ENCODE results near the gene AHRR. TPM values are rescaled to one million over a fixed set of nuclear protein-coding genes. Genes with fewer than 3 reads are reported as not detected.
"Not testable (repeated sequence)": the region's sequence is repeated elsewhere in the genome, so short reads cannot be mapped to it uniquely, and the experiment has no call there.

The AHRR gene
- 11.3 TPM for total RNA-seq
- long read RNA-seq, partial matches to known transcripts = 10 of 34 reads
- long read RNA-seq, other reads (novel, unspliced or antisense) = 22 of 34 reads

DNA sequence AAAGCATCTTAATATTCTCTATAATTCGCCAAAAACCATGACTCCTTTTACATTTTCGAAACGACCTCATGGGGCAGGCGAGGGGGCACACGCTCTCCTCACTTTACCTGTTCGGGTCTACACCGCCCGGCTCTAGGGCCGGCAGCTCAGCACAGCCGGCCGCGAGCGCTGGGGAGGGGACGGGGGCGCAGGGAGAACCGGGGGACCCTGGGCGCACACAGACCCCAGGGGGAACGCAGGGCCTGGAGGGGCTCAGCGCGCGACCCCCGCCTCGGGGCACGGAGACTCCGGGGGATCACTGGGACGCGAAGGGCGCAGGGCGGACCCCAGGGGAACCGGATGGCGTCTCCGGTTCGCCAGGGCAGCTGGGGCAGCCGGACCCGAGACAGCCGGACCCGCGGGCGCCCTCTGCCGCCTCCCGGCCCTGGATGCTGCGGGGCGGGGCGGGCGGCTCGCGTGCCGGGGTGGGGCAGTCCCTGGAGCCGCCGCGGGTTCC lies at the start of gene AHRR:
AHRR (plus strand) TSS at position 485 of the 496 bp plus-strand sequence. CDS start 22,189 bp downstream, outside the sequence.
- no peaks in the 10 kb centered on the region for H3K9me3 ChIP-seq
- peaks cover 10% of the 10 kb centered on the region for H3K4me1 ChIP-seq
- DNase-seq (peak; percentile 84), ATAC-seq (peak; percentile 89)
- H3K27ac ChIP-seq = peak within 1 kb of the TSS; percentile 51
- peaks cover 11% of the 10 kb centered on the region for H3K27me3 ChIP-seq
- TF ChIP-seq CTCF (IDR thresholded peaks at IDR 0.05) = peak; percentile 55
- no peaks in the 10 kb centered on the region for H3K36me3 ChIP-seq
- intact Hi-C loops (cut with DNase I) = no loop called here
- peak within 1 kb of the TSS; percentile 62 for H3K4me3 ChIP-seq

- intact Hi-C loops (cut with DNase I); H3K4me1 ChIP-seq; ATAC-seq; DNase-seq; H3K9me3 ChIP-seq; H3K27me3 ChIP-seq: not testable (repeated sequence)
- Histone ChIP-seq H3K36me3 (peaks cover 27% of the 10 kb centered on the region), H3K27ac (peak overlapping the region; percentile 93), H3K4me3 (peak overlapping the region; percentile 87)
Observed at GRCh38 chr5:271828-272167, 49.7 kb upstream of the AHRR start.

- H3K4me3 ChIP-seq; ATAC-seq; DNase-seq; H3K4me1 ChIP-seq; H3K27ac ChIP-seq; H3K9me3 ChIP-seq; H3K27me3 ChIP-seq; intact Hi-C loops (cut with DNase I): not testable (repeated sequence)
- H3K36me3 ChIP-seq = peaks cover 33% of the 10 kb centered on the region
Observed at GRCh38 chr5:273091-273490, 48.4 kb upstream of the AHRR start.

DNA sequence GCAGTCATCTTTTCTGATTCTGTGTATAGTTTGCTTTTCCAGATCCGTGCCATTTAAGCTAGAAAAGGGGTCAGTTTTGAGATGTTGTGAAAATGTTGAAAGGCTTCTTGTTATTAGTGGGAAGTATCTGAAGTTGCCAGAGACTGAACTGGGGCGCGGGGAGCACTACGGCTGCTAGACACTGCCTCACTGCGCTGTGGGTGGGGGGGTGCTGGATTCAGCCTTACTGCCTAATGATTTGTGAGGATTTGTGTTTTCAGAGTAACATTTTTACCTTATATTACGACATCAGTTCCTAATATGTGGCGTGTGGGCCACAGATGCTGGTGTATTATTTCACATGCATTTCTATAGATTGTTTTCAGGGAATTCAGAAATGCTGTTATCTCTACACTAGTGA lies 48.0 kb upstream of the AHRR start:
- DNase-seq; intact Hi-C loops (cut with DNase I); H3K4me3 ChIP-seq; ATAC-seq; H3K4me1 ChIP-seq; H3K27ac ChIP-seq; H3K27me3 ChIP-seq; H3K9me3 ChIP-seq: not testable (repeated sequence)
- H3K36me3 ChIP-seq = peaks cover 33% of the 10 kb centered on the region

GRCh38 chr5:274346-274745 lies 47.2 kb upstream of the AHRR start:
- H3K9me3 ChIP-seq; H3K4me1 ChIP-seq; ATAC-seq; H3K4me3 ChIP-seq; intact Hi-C loops (cut with DNase I); H3K27me3 ChIP-seq; H3K27ac ChIP-seq: not testable (repeated sequence)
- peak; percentile 4 for DNase-seq
- peaks cover 33% of the 10 kb centered on the region for H3K36me3 ChIP-seq

DNA sequence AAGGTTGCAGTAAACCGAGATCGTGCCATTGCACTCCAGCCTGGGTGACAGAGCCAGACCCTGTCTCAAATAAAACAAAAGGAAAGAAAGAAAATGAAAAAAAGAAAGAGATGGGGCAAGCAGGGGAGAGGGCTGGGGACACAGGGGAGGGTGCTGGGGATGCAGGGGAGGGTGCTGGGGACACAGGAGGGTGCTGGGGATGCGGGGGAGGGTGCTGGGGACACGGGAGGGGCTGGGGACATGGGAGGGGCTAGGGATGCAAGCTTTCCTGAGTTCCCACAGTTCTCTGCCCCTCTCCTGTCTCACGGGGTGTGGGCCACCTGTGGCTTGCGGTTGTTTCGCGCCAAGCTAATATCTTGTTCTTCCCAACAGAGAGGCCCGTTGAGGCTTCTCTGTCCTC lies 42.9 kb upstream of the AHRR start:
- DNase-seq (peak; percentile 26), ATAC-seq (peak; percentile 22)
- intact Hi-C loops (cut with DNase I) = no loop called here
- H3K4me1 ChIP-seq = peaks cover 1% of the 10 kb centered on the region
- no peaks in the 10 kb centered on the region for H3K27me3 ChIP-seq
- no peak overlapping the region for H3K27ac ChIP-seq
- H3K36me3 ChIP-seq = peaks cover 33% of the 10 kb centered on the region
- TF ChIP-seq CTCF (IDR thresholded peaks at IDR 0.05) = no peak
- no peak overlapping the region for H3K4me3 ChIP-seq
- no peaks in the 10 kb centered on the region for H3K9me3 ChIP-seq

GRCh38 chr5:279051-279665 lies 42.4 kb upstream of the AHRR start:
- H3K4me1 ChIP-seq; ATAC-seq; H3K27me3 ChIP-seq; intact Hi-C loops (cut with DNase I); H3K27ac ChIP-seq; H3K9me3 ChIP-seq; H3K4me3 ChIP-seq: not testable (repeated sequence)
- peak; percentile 47 for DNase-seq
- peaks cover 28% of the 10 kb centered on the region for H3K36me3 ChIP-seq

GRCh38 chr5:285991-286557 lies 35.4 kb upstream of the AHRR start:
- no peak for TF ChIP-seq CTCF (IDR thresholded peaks at IDR 0.05)
- DNase-seq (peak; percentile 49), ATAC-seq (no peak)
- Histone ChIP-seq H3K27ac (no peak overlapping the region), H3K4me3 (no peak overlapping the region), H3K27me3 (no peaks in the 10 kb centered on the region), H3K4me1 (no peaks in the 10 kb centered on the region), H3K9me3 (no peaks in the 10 kb centered on the region), H3K36me3 (peaks cover 7% of the 10 kb centered on the region)
- intact Hi-C loops (cut with DNase I) = no loop called here

DNA sequence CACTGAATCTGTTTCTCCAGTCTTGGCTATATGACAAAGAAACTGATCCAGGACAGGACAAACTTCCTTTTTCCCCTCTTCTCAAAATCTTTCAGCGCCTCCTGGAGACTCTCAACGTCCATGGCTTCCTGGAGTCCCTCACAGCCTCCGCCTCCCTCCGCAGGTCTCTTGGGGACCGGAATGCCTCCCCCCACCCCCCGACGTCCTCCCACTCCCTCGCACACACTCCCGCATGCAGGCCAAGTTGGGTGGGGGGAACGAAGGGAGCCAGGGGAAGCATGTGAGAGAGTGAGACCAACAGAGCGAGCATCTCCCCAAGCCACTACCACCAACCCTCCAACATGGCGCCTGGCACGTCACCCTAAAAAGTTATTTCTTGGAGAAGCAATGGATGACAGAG lies 31.3 kb upstream of the AHRR start:
- H3K4me3 ChIP-seq; H3K27ac ChIP-seq; H3K27me3 ChIP-seq; H3K4me1 ChIP-seq; ATAC-seq; H3K36me3 ChIP-seq; H3K9me3 ChIP-seq; intact Hi-C loops (cut with DNase I): not testable (repeated sequence)
- DNase-seq = peak; percentile 31

DNA sequence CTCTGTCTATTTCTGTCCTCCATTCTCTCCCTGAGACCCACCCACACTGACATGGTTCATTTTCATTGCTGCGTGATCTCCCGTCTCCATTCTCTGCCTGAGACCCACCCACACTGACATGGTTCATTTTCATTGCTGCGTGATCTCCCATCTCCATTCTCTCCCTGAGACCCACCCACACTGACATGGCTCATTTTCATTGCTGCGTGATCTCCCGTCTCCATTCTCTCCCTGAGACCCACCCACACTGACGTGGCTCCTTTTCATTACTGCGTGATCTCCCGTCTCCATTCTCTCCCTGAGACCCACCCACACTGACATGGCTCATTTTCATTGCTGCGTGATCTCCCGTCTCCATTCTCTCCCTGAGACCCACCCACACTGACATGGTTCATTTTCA lies 30.2 kb upstream of the AHRR start:
- H3K27ac ChIP-seq; H3K4me1 ChIP-seq; H3K9me3 ChIP-seq; intact Hi-C loops (cut with DNase I); ATAC-seq; H3K27me3 ChIP-seq; H3K4me3 ChIP-seq; H3K36me3 ChIP-seq: not testable (repeated sequence)
- peak; percentile 4 for DNase-seq

DNA sequence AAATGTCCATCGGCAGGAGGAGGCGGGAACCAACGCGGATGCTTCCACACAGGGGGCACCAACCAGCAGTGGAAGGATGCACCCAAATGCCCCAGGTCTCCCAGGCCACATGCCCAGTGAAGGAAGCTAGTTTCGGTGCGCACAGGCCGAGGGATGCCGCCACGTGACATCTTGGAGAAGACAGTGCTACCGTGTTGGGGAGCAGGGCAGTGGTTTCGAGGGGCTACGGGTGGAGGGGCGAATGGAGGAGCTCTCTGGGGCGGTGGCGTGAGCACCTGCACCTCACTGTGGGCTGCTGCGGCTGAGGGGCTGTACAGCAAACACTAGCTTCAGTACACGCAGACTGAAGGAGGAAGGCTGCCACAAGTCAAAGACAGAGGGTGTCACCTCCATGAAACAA lies 26.7 kb upstream of the AHRR start:
- H3K27ac ChIP-seq; H3K4me1 ChIP-seq; ATAC-seq; intact Hi-C loops (cut with DNase I); H3K9me3 ChIP-seq; H3K36me3 ChIP-seq; H3K4me3 ChIP-seq; H3K27me3 ChIP-seq: not testable (repeated sequence)
- DNase-seq = peak; percentile 34

Data from upper lobe of right lung (tissue), 1 donor.